GM12801 (cell line): Measurements from ENCODE around the gene ANO4.

Experiments
- TF ChIP-seq, protein P1 (sequence below): IDR thresholded peaks from one replicate; pipeline ENCODE4 v1.5.1; 2011; ENCODE audit warnings: control low read depth; ENCODE audit not compliant: insufficient read length; ENCODE audit errors: extremely low read depth

Gene ANO4

DNA sequence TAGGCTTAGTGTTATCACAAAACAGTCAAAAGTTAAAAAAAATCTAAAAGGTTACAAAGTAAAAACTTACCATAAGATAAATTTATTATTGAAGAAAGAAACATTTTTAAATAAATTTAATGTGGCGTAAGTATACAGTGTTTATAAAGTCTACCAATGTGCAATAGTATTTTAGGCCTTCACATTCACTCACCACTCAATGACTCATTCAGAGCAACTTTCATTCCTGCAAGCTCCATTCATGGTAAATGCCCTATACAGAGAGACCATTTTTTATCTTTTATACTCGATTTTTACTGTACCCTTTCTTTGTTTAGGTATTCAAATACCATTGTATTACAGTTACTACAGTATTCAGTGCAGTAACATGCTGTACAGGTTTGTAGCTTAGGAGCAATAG is 124.5 kb downstream of the ANO4 start:
- TF ChIP-seq, protein P1, sequence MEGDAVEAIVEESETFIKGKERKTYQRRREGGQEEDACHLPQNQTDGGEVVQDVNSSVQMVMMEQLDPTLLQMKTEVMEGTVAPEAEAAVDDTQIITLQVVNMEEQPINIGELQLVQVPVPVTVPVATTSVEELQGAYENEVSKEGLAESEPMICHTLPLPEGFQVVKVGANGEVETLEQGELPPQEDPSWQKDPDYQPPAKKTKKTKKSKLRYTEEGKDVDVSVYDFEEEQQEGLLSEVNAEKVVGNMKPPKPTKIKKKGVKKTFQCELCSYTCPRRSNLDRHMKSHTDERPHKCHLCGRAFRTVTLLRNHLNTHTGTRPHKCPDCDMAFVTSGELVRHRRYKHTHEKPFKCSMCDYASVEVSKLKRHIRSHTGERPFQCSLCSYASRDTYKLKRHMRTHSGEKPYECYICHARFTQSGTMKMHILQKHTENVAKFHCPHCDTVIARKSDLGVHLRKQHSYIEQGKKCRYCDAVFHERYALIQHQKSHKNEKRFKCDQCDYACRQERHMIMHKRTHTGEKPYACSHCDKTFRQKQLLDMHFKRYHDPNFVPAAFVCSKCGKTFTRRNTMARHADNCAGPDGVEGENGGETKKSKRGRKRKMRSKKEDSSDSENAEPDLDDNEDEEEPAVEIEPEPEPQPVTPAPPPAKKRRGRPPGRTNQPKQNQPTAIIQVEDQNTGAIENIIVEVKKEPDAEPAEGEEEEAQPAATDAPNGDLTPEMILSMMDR: no peak

DNA sequence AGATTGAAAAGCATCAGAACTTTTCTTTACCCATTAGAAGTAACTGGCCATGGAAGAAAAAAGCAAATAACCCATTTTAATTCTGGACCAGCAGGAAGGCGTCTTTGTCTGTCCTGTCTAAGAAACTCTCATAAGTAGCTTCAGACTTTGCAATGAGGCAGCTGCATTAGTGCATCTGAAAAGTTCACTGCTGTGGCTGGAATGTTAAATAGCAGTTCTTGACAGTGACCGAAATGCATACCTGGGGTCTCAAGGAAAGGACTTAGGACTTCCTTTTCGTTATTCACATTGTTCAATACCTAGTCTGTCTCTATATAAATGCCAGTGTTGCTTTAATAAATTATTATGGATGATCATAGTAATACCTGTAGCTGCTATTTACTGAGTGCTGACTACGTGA is 125.9 kb downstream of the ANO4 start:
- TF ChIP-seq, protein P1: no peak

DNA sequence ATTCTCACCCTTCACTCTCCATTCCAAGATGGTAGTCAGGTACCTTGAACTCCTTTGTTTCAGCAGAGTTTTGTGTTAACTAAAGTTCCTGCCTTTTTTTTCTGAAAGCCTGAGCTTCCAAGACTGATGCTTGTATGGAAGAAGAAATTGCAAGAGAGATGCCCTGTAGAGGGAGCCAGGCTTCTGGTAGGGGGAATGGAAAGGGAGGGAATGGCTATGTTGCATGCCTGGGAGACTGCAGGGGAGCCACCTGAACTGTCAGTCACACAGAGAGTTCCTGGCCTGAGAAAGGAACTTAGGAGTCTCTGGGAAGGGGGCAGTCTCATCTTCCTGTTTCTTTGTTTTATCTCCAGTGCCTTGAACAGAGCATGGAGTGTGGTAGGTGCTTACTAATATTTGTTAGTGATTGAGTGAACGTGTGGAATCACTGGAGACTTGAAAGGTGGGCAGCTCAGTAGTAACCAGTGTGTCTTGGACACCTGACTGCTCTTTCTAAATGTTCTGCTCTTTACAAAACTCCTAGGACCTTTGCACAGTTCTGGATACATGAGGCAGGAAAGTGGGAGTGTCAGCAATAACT is 132.2 kb downstream of the ANO4 start:
- TF ChIP-seq, protein P1: no peak

DNA sequence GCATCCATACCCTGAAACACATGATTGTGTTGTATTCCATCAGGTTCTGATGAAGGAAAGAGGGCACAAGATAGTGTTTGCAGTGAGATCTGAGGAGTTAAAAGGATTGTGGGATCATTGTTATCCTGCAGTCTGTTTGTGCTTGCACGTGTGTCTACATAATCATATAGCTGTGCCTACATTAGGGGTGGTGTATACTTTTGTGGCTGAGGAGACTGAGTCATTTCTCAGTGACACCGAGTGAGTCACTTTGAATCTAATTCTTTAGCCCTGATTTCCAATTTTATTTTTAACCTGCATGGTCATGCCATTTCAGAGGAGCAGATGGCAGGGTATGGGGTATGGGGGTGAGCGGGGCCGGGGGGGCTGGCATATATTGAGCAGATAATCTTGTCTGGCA is 133.2 kb downstream of the ANO4 start:
- TF ChIP-seq, protein P1: no peak

DNA sequence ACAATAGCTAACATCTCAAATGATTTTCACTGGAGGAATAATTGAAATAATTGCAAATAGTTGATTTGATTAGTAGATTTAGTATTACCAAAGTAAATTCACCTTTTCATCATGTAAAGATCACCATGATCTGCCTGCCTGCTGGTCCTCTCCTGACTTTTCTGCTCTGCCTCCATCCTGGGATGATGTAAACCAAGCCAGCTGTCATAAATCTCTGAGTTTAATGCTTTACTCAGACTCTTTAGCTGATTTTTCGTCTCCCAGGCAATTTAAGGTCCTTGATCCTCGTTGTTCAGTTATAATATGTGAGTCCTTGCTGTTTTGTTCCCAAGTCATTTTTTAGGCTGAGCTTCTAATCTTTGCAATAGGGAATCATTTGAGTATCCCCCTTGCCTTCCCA is 138.0 kb downstream of the ANO4 start:
- TF ChIP-seq, protein P1: no peak

DNA sequence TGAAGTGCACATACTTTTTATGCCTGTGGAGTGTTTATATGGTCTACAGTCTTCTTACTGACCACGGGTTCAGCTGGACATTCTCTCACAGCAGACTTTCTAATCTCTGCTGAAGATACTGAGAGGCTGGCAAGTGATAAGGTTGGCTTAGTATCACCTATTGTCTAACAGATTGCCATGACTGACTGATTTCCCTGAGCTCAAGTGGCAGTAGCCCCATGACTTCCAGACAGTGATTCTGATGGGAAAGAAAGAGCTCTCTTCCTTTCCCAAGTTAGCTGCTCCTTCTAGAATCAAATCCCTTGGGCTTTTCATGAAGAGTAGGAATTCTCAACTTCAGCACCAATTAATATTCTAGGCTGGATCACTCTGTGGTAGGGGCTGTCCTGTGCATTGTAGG is 141.4 kb downstream of the ANO4 start:
- TF ChIP-seq, protein P1: no peak

DNA sequence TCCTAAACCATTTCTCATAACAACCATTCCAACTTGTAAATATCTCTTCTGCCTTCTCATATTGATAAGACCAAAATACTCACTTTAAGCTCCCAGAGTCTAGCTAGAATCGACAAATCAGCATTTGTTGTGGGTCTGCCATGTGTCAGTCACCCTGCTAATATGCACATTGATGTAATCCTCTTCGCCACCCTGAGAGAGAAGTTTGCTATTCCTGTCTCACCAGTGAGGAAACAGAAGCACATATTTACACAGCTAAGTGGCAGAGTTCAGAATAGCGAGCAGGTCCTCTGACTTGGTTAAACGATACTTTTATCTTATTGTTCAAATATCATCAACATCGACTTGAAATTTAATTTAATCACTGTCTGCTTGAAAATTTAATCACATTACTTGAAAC is 142.1 kb downstream of the ANO4 start:
- TF ChIP-seq, protein P1: no peak
